Adrenal gland (tissue), 12 donors: ENCODE measurements around the gene CPA2. TPM values are rescaled to one million over a fixed set of nuclear protein-coding genes. Genes with fewer than 3 reads are reported as not detected.

Experiments used
- DNase-seq, 7 donors: peaks; one replicate each; pipeline ENCODE4 v3.0.0-alpha.2; 2019 to 2020
- H3K27ac ChIP-seq, 5 donors: fragments of 200-600 bp; sonication (generic) in 4 of 5; 1 replicate in 3 of 5; 2 replicates in 2 of 5; pipeline versions ENCODE4 v1.5.1 to v1.8.0; 2016 to 2020; ENCODE audit warnings: mild to moderate bottlenecking in 1 of 5
- H3K27me3 ChIP-seq: fragments of 200-600 bp; 2 replicates; pipeline ENCODE4 v1.8.0; 2021
- H3K36me3 ChIP-seq, 2 donors: fragments of 200-600 bp; replicated peaks in 1 of 2; 1 replicate in 1 of 2; 2 replicates in 1 of 2; pipeline versions ENCODE4 v1.5.1 to v1.8.0; 2018 to 2022
- H3K4me1 ChIP-seq, 2 donors: fragments of 200-600 bp; replicated peaks in 1 of 2; 1 replicate in 1 of 2; 2 replicates in 1 of 2; pipeline versions ENCODE4 v1.5.1 to v1.8.0; 2018 to 2021
- H3K4me3 ChIP-seq, 4 donors: fragments of 200-600 bp; sonication (generic) in 3 of 4; one replicate each; pipeline ENCODE4 v1.5.1; 2016 to 2018
- H3K9me3 ChIP-seq, 3 donors: fragments of 200-600 bp; sonication (generic) in 1 of 3; replicated peaks in 1 of 3; 1 replicate in 2 of 3; 2 replicates in 1 of 3; pipeline versions ENCODE4 v1.5.1 to v1.8.0; 2016 to 2021
- POLR2A ChIP-seq, 2 donors: fragments of 450-650 bp; IDR thresholded peaks; one replicate each; pipeline ENCODE4 v1.6.1; 2017; ENCODE audit warnings: antibody characterized with exemption in 2 of 2, mild to moderate bottlenecking in 2 of 2, moderate library complexity in 1 of 2
- WGBS, 4 donors: extraction: QIAGEN DNeasy Blood & Tissue Kit in 2 of 4; methylation state at CpG; one replicate each; pipeline versions ENCODE4 v1.1.5 to v1.1.7; 2013 to 2017; 5-methylcytosine and 5-hydroxymethylcytosine counted together
- intact Hi-C, 2 donors: fragments of 100-400 bp; cut with DNase I; formaldehyde crosslinking; loops; one replicate each; pipeline versions ENCODE4 v1.14.1 to v1.15.0; 2022 to 2023
- polyA plus RNA-seq, 3 donors: library from polyadenylated mRNA; stranded (reverse); fragments of 200-250 nt in 2 of 3; fragments of 350-450 nt in 1 of 3; fragmentation: Illumina TruSeq in 1 of 3; extraction: RNeasy Lipid Tissue Mini Kit (QIAGEN cat#74804) in 1 of 3; gene quantifications; one replicate each; pipeline ENCODE4 v1.2.3, GENCODE V29; 2013 to 2014
- total RNA-seq, 9 donors: library from RNA; depleted of rRNA in 4 of 9; stranded (reverse); fragments of >200 nt in 4 of 9; fragments of 120-200 nt in 1 of 9; fragmentation: NEBNext Ultra II Directional in 1 of 9; extraction: Animal tissue kit (Norgen Biotek cat#: 25700) in 1 of 9; gene quantifications; one replicate each; pipeline versions ENCODE4 v1.1.0 to v1.2.4, GENCODE V29; 2013 to 2023
- TF ChIP-seq, protein P1 (sequence below), 6 experiments: fragments of 450-650 bp in 4 of 6; fragments of 200-600 bp in 2 of 6; sonication (generic) in 1 of 6; IDR thresholded peaks; 1 replicate in 5 of 6; 2 replicates in 1 of 6; pipeline versions ENCODE4 v1.5.1 to v1.8.0; 2016 to 2021; ENCODE audit warnings: antibody characterized with exemption in 6 of 6, mild to moderate bottlenecking in 2 of 6, moderate library complexity in 1 of 6
- donor health status: healthy with polysubstance abuse.
- donor health status: Bipolar disorder and iron deficiency.
- donor health status: DM: yes; HTN: yes; CAD: no.
- donor health status: DM: no; HTN: no; CAD: no.
- donor health status: DM: no; HTN: no; CAD: no.
- donor health status: DM: yes; HTN: yes; CAD: no.

CPA2 gene
- total and polyA plus RNA-seq, 12 donors, result 0.15 to 2.3 (median 0.75) TPM; not detected in 4

DNA sequence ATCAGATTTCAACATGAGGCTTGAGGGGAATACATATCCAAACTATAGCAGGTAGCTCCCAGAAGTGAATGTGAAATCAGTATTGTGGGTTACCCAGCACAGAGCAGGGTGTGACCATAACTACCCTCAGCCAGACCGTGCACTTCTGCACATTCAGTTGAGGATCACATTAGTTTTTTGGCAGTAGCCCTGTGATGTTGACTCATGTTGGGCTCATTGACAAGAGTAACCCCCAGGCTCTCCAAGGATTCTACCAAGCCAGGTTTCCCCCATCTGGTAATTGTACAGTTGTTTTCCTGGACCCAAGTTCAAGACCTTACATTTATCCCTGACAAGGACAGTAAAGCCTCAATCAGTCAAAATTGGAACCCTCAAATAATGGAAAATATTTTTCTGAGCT lies 14.6 kb downstream of the CPA2 start:
- Histone ChIP-seq H3K27me3 (no peaks in the 10 kb centered on the region), H3K4me3 (no peak overlapping the region), H3K4me1 (no peaks in the 10 kb centered on the region), H3K27ac (no peak overlapping the region), H3K9me3 (no peaks in the 10 kb centered on the region), H3K36me3 (no peaks in the 10 kb centered on the region)
- intact Hi-C loops, result loop anchor here in 1 of 2 donors (5.0 kb wide), 1 partner anchor 211 kb away; the partner anchor contains the start of gene MEST
- WGBS, 4 donors, result 62 to 80% (median 71%) methylated on average over 1 of the region's 1 CpG
- TF ChIP-seq POLR2A (IDR thresholded peaks at IDR 0.05), result no peak
- TF ChIP-seq, protein P1, sequence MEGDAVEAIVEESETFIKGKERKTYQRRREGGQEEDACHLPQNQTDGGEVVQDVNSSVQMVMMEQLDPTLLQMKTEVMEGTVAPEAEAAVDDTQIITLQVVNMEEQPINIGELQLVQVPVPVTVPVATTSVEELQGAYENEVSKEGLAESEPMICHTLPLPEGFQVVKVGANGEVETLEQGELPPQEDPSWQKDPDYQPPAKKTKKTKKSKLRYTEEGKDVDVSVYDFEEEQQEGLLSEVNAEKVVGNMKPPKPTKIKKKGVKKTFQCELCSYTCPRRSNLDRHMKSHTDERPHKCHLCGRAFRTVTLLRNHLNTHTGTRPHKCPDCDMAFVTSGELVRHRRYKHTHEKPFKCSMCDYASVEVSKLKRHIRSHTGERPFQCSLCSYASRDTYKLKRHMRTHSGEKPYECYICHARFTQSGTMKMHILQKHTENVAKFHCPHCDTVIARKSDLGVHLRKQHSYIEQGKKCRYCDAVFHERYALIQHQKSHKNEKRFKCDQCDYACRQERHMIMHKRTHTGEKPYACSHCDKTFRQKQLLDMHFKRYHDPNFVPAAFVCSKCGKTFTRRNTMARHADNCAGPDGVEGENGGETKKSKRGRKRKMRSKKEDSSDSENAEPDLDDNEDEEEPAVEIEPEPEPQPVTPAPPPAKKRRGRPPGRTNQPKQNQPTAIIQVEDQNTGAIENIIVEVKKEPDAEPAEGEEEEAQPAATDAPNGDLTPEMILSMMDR (IDR thresholded peaks at IDR 0.05), result no peak
- no peak for DNase-seq

DNA sequence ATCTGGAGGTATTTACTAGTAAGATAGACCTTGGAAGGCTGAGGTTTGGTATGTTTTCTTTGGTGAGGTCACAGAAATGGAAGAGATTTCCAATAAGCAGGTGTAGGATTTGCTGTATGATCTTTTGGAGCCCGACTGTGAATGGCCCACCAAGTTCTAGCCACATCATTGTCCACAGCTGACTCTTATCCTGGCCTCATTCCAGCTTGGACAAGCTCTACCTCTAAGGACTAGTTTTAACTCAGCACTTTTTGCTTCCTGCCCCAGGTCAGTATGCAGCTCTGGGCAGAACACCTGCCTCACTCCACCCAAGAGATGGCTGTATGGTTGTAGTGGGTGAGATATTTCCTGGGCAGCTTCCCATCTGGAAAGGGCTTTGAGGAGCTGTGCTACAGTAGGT lies 20.2 kb downstream of the CPA2 start:
- Histone ChIP-seq H3K27ac (no peak overlapping the region), H3K4me1 (no peaks in the 10 kb centered on the region), H3K36me3 (no peaks in the 10 kb centered on the region), H3K27me3 (no peaks in the 10 kb centered on the region), H3K9me3 (no peaks in the 10 kb centered on the region), H3K4me3 (no peak overlapping the region)
- intact Hi-C loops, result no loop called here
- TF ChIP-seq POLR2A (IDR thresholded peaks at IDR 0.05), result no peak
- TF ChIP-seq, protein P1 (IDR thresholded peaks at IDR 0.05), result no peak
- no peak for DNase-seq
- 88 to 100% (median 94%) methylated on average over 1 of the region's 1 CpG for WGBS, 4 donors

DNA sequence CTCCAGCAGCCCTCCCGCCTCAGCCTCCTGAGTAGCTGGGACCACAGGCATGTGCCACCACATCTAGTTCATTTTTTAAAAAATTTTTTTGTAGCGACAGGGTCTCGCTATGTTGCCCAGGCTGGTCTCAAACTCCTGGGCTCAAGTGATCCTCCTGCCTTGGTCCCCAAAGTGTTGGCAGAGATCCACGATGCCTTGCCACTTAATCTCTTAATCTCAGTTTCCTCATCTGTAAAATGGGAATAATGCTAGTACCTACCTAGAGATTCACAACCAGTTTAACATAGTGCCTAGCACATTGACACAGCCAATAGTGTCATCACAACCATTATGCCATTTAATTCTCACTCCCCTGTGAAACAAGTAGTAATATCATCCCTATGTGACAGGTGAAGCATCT lies 21.5 kb downstream of the CPA2 start:
- no peak for TF ChIP-seq POLR2A (IDR thresholded peaks at IDR 0.05)
- TF ChIP-seq, protein P1 (IDR thresholded peaks at IDR 0.05), result no peak
- intact Hi-C loops, result no loop called here
- Histone ChIP-seq H3K4me3 (no peak overlapping the region), H3K4me1 (peaks cover 0 to 7% of the 10 kb centered on the region in 2 donors), H3K36me3 (no peaks in the 10 kb centered on the region), H3K27ac (no peak overlapping the region), H3K27me3 (no peaks in the 10 kb centered on the region), H3K9me3 (no peaks in the 10 kb centered on the region)
- DNase-seq, result no peak
- WGBS, 4 donors, result 89 to 94% (median 92%) methylated on average over 4 of the region's 4 CpGs

DNA sequence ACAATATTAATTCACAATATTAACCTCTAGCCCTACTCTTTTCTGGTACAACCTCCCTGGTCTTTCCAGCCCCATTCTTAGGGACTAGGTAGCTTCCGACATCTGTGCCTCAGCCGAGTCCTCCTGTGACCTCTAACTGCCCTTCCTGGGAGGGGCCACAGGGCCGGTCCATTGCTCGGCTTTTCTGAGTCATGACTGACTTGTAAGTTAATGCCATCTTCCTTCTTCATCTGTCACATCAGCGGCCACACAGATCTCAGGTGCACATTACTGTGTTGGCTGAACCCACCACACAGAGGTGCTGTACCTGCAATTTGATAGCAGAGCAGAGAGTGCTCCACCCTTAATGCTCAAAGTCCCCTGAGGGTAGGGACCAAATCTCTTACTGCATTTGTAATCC lies 22.2 kb downstream of the CPA2 start:
- TF ChIP-seq, protein P1 (IDR thresholded peaks at IDR 0.05), result no peak
- TF ChIP-seq POLR2A (IDR thresholded peaks at IDR 0.05), result no peak
- intact Hi-C loops, result no loop called here
- H3K36me3 ChIP-seq, result no peaks in the 10 kb centered on the region
- 49 to 70% (median 67%) methylated on average over 4 to 5 of the region's 5 CpGs for WGBS, 4 donors
- no peak overlapping the region for H3K4me3 ChIP-seq
- H3K27me3 ChIP-seq, result no peaks in the 10 kb centered on the region
- H3K27ac ChIP-seq, result no peak overlapping the region
- no peaks in the 10 kb centered on the region for H3K9me3 ChIP-seq
- H3K4me1 ChIP-seq, result peaks cover 0 to 11% of the 10 kb centered on the region in 2 donors
- no peak for DNase-seq
